ENCODE data around the gene GRIP2.

GRIP2 gene

DNA sequence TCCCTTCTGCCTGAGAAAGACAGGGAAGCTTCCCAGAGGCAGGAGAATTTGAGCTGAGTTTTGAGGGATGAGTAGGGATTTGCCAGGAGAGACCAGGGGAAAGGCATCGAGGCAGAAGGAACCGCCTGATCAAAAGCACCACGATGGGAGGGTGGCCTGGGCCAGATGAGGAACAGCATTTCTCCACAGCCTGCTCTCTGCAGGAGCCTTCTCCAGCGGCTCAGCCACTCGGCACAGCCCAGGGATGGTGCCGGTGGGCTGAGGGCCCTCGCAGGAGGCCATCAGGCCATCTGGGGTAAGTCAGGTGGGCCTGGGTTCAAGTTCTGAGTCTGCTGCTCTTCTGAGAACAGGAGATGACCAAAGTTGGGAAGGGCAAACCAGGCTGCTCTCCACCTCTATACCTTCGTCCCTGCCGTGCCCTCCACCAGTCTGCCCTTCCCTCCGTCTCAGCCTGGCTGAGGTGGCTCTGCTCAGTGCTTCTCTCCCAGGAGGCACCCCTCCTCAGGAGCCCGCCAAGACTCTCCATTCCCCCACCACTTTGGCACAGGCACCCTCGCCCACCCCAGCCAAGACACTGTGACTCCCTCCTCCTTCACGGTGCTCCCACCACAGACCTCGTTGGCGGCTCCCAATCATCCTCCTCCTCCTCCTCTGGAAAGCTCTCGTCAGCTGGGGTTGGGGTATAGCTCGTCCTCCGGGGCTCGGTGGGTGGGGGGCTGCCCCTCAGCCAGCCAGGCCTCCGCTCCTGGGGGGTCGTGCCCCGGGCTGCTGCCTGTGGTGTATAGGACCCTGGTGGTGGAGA is 34.9 kb downstream of the GRIP2 start:
- DNase-seq: no peak

DNA sequence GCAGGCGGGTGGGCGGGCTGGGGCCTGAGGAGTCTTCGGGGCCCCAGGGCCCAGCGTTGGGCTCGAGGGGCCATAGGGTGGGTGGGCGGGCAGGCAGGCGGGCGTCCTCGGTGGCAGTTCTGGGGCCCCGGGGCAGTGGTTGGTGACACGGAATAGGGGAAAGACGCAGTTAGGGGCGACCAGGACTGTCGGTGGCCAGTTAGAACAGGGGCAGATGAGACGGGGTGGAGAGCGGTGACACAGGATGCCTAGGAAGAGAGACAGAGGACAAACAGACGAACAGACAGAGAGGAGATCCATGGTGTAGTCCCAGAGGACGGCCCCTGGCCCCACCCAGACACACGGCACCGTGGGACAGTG is 36.5 kb downstream of the GRIP2 start:
- no peak for DNase-seq

- DNase-seq: no peak
These were observed 37.0 kb downstream of the GRIP2 start for GRCh38 chr3:14503033-14503705.

- DNase-seq: no peak
These were observed 37.7 kb downstream of the GRIP2 start for GRCh38 chr3:14502472-14502871.

DNA sequence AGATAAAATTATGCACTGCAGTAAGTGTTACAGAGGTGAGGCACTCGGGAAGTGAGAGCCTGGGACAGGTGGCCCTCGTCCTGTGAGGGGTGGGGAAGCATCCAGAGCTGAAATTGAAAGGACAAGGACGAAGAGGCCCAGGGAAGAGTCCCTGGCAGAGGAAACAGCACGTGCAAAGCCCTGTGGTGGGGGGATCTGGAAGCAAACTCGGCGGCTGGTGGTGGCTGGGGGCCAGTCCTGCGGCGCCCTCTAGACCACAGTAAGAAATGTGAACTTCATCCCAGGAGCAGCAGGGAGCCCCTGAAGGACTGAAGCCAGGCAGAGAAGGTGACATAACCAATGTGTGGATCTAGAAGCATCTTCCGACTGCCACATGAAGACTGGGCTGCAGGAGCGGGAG is 42.8 kb downstream of the GRIP2 start:
- DNase-seq: no peak

- no peak for DNase-seq
These were observed 43.8 kb downstream of the GRIP2 start for GRCh38 chr3:14496351-14496750.

- no peak for DNase-seq
These were observed 45.2 kb downstream of the GRIP2 start for GRCh38 chr3:14494973-14495300.

DNA sequence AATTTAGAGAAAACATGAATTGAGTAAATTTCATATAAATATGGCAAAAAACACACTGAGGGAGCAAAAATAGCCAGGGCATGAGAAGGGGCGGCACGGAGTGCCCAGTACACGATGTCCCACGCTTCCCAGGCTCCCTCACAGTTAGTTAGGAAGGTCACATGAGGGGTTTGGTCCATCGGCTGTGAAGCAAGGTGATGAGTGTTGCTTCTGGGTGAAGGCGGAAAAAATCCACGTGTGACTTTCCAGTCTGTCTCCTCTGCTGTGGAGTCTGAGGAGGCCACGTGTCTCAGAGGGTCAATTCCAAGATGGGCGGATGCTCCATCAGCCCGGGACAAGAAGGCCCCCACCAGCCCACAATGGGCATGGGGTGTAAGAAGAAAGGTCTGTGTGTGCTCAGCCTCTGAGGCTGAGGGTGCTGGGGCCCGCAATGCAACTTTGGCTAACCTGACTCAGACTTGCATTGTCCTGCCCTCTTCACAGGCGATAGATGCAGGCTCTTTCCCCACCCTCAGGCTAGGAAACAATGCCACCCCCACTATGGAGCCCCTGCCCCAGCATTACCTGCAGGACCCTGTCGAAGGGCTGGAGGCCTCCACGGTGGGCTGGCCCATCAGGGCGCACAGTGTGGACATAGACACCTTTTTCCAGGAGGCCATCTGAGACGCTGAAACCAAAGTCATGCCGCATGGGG is 45.7 kb downstream of the GRIP2 start:
- no peak for DNase-seq

GRCh38 chr3:14492948-14493881 is 46.9 kb downstream of the GRIP2 start:
- DNase-seq: no peak

DNA sequence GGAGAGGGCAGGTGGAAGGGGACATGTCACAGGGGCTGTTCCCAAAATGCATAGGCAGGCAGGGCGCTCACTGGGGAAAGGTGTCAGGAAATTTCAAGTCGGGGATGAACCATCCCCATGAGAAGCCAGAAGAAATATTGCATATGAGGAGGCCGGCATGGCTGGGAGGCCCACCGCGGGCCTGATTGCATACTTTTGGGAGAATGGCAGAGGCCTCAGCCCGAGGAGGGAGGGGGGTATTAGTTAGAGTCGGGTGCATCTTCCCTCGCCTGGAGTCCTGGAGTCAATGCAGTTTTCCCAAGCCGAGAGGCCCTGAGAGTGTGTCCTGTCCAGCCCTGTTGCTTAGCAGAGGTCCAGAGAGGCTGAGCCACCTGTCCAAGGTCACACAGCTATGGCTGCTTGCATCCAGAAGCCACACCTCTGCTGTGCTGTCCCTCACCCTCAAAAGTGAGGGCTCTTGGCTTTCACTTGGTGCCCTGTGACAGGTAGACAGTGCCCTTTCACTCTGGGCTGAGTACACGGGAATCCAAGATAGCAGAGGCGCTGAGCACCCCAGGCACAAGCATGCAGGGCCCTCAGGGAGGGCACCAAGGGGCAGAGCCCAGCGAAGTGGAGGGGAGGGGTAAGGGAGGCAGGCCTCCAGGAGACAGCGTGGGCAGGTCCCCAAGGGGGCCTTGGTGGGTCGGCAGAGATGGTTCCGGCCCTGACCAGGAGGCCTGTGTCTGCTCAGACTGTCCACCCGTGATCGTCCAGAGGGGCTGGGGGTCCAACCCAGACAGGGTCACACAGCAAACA is 48.5 kb downstream of the GRIP2 start:
- DNase-seq: no peak

GRCh38 chr3:14490831-14491230 is 49.3 kb downstream of the GRIP2 start:
- no peak for DNase-seq

GRCh38 chr3:14490255-14490654 is 49.9 kb downstream of the GRIP2 start:
- DNase-seq: no peak

GRCh38 chr3:14489641-14490040 is 50.5 kb downstream of the GRIP2 start:
- DNase-seq: no peak

DNA sequence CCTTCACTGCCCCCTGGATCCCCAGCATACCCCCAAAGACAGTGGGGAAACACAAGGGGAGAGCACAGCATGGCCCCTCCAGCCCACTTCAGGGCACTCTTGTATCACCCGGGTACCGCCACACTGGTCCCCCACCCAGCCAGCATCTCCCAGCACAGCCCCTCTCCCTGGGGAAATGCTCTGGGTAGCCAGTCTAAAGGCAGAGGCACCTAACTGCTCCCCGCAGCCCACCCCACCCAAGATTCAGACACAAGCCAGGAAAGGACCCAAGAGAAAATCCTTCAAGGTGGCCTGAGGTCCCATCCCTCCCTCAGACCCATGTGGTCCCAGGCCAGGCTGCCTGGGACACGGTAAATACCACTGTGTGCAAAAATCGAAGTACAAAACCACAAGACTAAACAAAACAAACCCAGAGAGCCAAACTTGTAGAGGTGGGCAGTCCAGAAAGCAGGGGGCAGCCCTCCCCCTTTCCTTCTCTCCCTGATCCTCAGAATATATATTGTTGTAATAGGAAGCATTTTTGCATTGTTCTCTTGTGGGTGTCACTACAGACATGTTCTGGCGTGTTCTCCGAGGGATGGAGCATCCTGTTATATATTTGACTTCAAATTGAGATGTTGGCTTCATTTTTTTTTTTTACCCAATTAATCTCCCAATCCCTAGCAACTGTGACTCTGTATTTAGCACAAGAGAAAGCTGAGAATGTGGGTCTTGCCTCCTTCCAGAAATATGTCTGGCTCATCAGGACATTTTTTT is 51.7 kb downstream of the GRIP2 start:
- DNase-seq: no peak

DNA sequence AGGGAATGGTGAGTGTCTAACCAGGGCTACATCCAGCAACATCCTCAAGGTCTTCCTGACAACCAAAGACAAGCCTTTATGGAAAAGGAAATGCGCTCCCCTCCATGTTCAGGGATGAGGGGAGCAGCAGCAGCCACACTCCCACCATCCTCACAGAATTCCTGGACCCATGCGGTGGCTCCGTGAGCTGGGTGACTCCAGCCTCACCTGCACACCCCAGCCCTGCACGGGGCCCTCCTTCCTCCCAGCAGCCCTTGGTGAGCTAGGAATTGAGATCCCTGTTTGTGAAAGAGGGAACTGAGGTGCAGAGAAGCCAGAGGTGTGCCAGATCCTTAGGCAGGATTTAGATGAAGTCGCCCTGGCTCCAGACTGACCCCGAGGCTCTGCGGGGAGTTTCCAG is 52.3 kb downstream of the GRIP2 start:
- DNase-seq: no peak

DNA sequence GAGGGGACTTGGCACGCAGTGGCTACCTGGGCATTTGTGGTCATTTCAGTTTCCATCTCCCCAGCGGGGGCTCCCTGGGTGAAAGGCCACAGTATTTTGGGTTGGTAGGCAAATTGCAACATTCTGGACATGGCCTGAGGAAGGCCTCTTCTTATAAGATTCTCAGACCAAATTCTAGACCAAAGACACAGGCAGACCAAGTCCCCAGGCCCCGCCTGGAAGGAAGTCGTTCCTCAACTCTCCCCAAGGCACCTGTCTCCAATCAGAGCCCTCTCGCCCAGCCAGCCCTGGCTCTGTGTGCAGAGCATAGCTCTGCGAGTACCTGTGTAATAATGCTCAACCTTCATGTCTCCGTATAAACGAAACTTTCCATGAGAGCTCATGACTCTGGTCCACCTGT is 53.1 kb downstream of the GRIP2 start:
- no peak for DNase-seq

DNA sequence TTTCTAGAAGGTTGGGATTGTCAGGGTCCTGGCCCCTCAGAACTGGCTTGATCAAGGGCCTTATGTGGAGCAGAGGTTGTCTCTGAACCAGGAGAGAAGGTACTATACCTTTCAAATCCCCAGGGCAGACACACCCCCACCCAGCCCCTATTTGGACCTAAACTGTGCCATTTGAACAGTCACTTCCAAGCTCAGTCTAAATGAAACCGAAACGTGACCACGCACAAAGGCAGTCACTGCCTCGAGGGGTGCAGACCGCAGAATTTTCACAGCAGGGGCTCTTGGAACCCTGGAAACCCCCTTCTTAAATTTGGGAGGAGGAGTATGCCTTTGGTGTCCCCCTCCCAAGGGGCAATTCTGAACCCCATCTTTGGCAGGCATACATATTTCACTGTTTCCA is 53.7 kb downstream of the GRIP2 start:
- DNase-seq: no peak

GRCh38 chr3:14485981-14486380 is 54.2 kb downstream of the GRIP2 start:
- DNase-seq: no peak

- DNase-seq: no peak
These were observed 55.4 kb downstream of the GRIP2 start for GRCh38 chr3:14484741-14485140.

DNA sequence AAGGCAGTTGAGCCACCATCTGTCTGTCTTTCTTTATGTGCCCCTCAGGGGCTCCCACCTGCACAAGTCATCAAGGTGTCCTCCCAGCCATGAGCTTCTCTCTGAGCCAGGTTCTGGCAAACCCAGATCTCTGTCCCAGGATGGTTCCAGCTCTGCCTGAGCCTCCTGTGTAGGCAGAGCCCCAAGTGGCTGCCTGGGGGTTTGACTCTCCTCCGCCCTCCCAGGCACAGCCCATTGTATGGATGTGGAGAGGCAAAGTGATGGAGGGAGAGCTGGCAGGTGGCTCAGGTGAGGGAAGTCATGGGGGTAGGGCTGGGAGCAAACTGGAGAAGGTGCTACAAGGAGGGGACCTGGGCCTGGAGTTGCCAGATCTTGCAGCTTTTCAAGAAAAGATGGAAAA is 56.9 kb downstream of the GRIP2 start:
- DNase-seq: no peak

DNA sequence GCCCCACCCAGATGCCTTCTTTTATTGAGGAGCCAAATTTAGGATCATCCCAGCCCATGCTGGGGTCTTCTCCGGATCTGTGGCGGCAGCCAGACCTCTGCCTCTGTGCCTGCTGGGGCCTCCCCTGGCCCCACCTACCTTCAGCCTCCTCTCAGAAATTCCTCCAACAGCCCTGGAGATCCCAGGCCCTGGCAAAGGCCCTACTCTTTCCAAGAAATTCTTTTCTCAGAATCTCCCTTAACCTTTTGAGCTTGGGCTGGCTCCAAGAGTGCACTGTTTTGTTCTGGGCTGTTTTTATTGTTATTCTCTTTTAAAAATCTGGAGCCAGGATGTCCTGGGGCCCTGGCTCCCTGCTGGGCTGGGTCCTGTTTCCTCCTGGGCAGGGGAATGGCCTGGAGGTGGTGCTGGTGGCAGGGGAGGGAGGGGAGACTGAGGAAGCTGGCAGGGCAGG is 57.8 kb downstream of the GRIP2 start:
- no peak for DNase-seq

Data from DMS 273 treated with DMSO at 0.1 percent for 48 hours (cell line).